Inflammatory macrophage treated with lipopolysaccharide for 4 hours (primary cell): ENCODE data around the gene PHF2.
A peak's percentile ranks its signal among the peaks of the same experiment; 100 is the strongest.

Experiments used
- DNase-seq: peaks from one replicate; pipeline ENCODE4 v3.0.0-alpha.2; 2020

Gene PHF2

DNA sequence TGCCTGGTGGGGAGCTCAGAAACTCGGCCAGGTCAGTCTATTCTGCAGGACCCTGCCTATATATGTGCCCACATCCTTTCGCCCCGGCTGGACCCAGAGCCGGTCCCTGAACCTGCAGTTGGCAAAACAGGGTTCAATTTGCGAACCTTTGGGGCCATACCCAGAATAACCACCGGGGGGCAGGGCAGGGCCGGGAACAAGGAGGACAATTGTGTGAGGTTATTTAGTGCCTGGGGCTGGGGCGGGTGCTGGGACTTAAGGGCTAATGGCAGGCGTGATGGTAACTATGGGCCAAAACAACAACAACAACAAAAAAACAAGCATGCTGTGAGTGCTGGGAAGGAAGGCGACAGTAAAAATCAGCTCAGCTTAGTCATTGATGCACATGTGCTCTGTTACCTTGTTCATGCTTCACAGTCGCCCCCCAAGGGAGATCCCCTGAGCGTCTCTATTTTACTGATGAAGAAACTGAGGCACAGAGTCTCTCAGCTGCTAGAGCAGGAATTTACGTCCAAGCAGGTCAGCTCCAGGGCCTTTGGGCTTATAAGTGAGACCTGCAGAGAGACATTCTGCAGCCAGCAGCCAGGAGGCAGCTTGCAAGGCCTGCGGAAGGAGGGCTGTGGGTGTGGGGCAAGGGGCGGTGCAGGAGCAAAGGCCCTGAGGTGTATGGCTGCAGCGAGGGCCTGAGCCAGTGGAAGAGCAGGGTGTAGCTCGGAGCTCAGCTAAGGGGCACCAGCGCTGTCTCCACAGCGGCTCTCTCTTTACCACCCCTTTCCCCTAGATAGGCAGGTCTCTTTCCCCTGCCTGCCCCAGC is 106.0 kb downstream of the PHF2 start:
- DNase-seq: peak; percentile 24

DNA sequence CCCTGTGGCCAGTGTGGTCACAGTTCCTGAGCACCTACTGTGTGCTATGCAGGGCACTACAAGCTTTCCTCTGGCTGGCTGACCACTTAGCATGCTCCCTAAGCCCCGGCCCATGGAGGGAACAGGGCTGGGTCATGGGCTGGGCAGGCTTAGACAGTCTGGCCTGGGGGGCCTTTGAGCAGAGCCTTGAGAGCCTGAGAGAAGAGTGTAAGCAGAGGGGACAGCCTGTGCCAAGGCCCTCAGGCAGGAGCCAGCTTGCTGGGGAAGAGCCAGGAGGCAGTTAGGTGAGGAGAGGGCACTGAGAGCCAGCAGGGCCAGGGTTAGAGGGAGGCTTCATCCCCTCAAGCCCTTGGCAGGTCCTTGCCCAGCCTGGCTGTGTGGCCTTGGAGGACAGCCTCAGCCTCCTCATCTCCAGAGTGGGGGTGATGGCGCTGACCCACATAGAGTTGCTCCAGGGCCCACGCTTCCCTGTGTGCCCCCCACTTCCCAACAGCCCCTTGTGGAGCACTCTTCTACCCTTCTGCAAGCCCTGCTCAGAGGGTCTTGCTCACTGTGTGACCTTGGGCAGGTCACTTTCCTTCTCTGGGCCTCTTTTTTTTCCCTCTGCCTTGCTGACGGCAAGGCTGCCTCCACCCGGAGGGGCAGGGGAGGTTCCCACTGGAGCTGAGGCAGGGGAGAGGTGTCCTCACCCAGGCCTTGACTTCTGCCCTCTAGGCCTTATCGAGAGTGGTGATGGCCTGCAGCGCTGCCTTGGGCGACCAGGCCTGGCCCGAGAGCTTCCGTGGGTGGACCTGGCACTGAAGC is 107.1 kb downstream of the PHF2 start:
- no peak for DNase-seq

DNA sequence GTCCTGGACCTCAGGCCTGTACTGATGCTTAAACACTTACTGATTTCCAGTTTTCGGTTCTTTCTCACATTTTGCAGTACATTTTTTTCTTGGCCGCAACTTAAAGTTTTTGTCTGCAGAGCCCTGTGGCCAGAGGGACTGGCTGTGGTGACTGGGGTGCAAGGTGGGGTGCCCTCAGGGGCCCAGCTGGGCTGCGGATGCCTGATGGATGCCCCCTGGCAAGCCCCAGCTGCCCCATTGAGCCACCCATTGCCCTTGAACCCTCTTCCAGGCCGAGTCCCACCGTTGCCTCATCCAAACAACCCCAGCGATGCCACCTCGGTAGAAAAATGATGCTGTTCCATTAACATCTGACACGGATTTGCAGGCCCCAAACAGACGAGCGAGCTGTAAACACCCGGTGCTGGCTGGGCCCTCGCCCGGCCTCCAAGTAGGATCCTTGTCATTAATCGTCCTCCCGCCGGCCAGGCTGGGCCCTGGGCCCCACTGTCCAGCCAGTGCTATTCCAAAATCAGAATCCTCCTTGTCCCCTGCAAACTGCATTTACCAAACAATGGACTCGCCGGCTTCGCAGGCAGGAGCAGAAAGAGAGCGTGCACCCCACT is 107.9 kb downstream of the PHF2 start:
- no peak for DNase-seq

DNA sequence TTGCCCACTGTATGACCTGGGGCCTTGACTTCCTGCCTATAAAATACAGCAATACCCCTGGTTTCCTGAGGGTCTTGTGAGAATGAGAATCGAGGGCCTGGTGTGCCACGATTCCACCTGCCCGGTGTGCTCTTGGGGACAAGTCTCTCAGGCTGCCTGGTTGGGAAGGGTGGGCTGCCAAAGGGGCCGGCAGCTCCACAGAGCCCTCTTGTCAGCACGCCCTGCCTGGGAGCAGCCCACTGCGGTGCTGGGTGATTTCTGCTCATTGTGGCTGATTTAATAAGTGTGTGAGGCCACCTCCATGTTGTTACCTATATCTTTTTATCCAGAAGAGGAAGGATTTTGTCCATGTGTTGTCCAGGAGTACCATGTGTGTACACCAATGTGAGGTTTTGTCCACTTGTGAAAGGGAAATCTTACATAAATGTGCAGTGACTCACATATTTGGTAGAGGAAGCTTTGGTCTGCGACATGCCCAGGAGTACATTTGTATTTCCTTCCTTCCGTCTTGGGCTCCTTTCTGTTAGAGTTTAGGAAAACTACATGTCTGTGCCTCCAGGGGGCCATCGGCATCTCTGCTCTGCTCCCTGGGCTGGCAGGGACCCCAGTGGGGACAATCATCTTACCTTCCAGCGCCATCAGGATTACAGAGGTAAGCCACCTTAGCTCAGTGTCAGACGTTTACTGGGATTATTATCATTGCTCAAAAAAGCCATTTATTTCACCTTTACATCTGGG is 108.6 kb downstream of the PHF2 start:
- peak; percentile 7 for DNase-seq

DNA sequence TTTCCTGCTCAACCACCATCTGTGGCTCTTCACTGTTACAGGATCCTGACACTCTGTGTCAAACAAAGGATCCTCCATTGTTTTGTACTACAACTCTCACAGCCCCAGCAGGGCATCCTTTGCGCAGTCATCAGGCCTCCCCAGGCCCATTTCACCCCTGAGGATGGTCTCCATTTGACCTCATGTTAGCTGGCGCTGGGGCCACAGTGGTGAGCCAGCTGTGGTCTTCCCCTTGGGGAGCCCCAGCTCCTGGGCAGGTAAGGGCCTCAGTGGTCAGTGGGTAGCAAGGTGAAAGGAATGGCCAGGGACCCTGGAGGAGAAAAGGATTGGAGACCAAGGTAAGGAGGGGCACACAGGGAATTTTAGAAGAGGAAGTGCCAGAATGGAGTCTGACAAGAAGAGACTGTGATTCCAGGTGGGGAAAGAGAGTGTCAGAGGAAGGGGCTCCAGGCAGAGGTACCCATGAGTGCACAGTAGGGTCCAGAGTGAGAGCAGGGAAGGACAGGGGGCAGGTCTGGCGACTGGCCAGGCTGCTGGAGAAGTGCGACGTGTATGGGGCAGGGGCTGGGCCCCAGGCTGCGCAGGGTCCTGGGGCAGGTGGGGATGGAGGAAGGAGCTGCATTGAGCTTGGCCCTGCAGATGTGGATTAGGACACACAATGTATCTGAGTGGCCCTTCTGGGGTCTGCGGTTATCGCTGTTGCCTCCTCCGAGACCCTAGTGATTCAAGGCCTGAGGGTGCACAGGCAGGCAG is 109.9 kb downstream of the PHF2 start:
- no peak for DNase-seq

DNA sequence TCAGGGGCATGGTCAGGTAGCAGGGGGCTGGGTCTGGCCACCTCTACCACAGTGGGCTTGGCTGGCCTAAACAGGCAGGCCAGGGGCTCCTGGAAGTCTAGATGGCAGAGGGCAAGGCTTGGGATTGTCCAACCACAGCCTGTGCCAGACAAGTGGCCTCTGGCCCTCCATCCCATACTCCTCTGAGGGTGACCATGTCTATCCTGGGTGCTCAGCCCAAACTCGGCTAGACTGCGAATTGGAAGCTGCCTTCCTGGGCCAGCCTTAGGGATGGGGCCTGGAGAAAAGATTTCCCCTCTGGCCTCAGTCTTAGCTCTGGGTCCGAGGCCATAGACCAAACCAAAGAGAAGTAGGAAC is 110.5 kb downstream of the PHF2 start:
- DNase-seq: no peak

DNA sequence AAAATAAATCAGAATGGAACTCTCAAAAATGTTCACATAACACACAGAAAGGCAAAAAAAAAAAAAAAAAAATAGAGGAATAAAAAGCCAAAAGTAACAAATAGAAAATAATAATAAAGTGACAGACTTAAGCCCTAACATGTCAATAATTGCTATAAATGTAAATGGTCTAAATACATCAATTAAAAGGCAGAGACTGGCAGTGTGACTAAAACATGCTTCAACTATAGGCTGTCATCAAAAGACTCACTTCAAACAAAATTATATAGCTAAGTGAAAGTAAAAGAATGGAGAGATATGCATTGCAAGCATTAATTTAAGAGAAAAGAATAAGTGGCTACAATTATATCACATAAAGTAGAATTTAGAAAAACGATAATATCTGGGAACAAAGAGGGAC is 114.2 kb downstream of the PHF2 start:
- DNase-seq: no peak

GRCh38 chr9:93693129-93693528 is 116.7 kb downstream of the PHF2 start:
- no peak for DNase-seq

DNA sequence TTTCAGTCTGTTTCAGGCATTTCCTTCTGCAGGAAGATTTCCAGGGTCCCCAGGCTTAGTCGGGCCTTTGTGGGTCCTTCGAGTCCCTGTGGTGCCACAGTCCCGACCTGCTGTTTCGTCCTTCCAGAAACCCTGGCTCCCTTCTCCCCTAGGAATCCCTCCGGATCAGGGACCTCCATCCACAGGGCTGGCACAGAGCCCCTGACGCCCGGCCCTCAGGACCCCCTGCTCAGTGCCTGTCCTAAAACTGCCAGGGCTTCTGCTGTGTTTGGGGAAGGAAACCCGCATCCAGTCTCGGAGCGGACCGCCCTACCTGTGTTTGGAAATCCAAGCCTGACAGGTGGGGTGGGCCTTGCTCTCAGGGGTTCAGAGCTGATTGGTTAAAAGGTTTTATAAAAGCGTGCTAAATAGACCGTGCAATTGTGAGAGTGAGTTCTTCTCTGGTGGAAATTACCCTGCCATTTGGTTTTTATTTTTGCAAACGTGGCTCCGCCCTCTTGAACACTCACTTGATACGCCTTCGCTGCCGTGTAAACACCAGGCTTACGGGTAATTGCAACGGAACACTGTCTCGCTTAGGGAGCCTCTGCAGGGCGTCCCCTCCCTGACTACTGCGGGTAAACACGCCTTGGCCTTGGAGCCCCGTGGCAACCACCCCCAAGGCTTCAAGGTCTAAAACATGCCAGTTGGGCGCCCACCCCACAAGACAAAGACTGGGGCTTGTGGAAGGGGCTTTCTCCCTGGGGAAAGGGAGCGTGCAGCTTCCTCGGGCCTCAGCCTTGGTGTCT is 121.2 kb downstream of the PHF2 start:
- DNase-seq: no peak

DNA sequence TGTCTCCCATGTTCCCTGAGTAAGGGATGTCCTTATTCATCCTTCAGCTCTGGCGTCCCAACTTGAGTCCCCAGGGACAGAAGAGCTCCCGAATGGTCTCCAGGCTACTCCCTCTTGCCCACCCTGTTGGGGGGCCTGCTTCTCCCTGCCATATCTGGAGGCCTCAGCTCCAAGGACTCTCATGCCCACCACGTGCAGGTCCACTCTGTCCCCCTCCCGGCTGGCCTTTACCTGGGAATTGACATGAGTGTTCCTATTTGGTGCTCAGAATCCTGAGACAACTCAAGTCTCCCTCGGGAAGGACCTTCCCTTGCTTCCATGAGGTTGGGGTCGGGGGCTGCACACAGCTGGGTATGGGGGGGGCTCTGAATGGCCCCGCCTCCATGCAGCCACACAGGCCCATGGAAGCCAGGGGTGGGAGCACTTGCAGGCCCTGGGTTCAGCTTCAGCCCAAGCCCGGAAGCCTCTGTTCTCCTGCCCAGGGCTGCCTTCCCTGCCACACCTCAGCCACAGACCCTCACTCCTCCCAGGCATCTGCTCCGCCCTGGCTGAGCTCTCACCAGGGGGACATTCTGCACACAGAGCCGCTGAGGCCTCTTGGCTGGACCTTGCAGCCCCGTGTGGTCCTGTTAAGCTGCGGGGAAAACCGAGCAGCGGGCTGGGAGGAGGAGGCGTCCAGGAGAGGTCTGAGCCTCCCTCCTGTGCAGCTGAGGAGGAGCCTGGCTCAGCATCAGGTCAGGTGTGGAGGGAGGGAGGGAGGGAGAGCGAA is 121.9 kb downstream of the PHF2 start:
- DNase-seq: no peak

- no peak for DNase-seq
These were observed 123.3 kb downstream of the PHF2 start for GRCh38 chr9:93699650-93700049.

DNA sequence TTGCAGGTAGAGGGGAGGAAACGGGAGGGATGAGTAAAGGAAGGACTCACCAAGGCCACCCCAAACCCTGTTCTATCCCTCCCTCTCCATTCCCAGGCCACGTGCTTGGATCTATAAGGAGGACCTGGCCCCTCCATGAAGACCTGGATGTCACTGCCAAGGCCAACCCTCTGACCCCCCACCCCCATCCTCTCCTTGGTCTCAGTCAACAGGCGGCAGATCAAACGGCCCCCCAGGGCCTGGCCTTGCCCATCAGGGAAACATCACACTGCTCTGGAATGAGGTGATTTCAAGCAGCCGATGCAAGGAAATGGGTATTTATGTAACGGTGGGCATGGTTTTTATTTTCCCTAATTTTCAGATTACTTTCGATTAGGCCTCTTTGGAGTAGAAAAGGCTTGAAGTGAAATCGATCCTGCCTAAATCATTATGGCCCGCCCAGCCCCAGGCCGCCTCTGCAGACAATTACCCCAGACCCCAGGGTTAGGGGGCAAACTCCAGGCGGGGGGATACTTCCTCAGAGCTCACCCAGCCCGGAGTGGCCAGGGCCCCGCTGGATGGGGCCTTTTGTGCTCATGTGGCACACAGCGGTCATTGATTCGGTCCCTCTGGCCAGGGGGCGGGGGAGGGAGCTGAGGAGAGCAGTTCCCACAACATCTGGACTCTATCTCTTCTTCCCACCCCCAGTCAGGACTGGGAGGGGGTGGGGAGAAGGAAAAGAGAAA is 125.3 kb downstream of the PHF2 start:
- no peak for DNase-seq

DNA sequence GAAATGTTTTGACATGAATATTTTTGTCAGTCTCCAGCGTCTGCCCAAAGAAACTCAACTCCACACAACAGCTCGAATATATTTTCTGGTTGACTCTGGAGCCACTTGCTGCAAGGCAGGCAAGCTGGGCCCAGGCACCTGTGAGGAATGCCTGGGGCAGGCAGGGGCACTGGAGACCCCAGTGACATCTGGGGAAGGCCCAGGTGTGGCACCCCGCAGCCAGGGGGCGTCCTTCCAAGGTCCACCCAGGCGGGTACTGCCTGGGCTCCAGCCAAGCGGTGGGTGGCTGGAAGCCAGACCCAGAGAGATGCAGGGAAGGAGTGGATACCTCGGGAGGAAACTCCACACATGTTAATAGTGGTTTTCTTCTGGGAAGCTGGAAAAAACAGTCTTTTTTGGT is 125.9 kb downstream of the PHF2 start:
- DNase-seq: no peak

GRCh38 chr9:93708289-93708986 is 132.1 kb downstream of the PHF2 start:
- no peak for DNase-seq

- DNase-seq: no peak
These were observed 132.6 kb downstream of the PHF2 start for GRCh38 chr9:93708987-93709302.

DNA sequence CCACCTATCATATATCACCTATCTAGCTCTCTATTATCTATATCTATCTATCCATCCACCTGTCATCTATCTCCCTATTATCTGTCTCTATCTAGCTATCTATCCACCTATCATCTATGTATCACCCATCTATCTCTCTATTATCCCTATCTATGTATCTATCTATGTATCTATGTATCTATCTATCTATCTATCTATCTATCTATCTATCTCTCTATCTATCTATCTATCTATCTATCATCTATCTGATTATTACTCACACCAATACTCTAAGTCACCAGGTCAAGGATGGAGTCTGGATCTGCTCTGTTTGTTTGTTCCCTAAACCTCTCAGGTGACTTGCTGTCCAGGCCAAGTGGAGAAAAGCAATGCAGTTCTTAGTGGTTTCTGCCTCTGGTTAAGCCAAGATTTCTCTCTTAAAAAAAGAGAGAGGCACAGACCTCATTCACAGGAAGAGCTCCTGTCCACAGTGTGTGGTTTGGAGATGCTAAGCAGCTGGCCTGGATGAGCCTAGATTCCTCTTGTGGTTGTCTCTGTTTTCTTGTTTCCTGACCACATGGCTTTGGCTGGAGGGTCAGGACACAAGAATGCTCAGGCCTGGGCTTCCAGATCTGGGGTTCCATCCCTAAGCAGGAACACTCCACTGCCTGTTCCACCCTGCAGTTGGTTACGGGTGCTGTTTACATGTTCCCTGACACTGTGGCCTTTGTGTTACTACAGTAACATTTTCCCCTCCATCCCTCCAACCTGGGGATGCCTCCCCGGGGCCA is 133.4 kb downstream of the PHF2 start:
- no peak for DNase-seq

DNA sequence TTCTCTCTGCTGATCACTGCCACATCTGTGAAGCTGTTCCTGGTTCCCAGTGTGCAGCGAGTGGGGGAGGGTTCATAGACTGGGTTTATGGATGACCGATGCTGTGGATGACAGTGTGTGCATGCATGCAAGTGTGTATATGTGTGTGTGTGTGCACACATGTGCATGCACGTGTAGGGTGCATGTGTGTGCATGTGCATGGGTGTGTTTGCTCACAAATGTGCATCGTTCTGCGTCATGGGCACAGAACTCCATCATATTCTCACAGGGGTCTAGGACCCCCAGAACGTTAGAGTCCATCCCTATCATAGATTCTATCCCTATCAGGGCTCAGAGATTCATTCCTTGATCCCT is 134.0 kb downstream of the PHF2 start:
- no peak for DNase-seq

DNA sequence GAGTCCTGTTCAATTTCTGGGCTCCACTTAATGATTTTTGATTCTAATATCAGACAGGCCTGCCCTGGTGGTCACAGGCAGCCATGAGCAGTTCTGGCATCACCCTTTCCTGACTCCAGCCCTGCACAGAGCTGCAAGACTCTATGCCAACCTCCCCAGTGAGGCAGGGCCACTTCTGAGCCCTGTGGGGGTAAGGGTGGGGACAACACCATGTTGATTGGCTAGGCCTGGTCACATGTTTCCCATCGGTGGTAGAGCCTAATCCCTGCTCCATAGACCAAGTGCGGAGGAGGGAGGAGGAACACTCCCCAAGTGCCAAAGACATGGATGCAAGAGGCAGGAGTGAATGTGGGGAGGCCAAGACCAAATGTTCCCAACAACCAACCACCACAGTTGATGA is 134.6 kb downstream of the PHF2 start:
- no peak for DNase-seq

- no peak for DNase-seq
These were observed 136.5 kb downstream of the PHF2 start for GRCh38 chr9:93712896-93713295.
